Natural killer cell (primary cell): ENCODE measurements around the gene NBEAL2. TPM values are rescaled to one million over a fixed set of nuclear protein-coding genes. Genes with fewer than 3 reads are reported as not detected.
A peak's percentile ranks its signal among the peaks of the same experiment; 100 is the strongest.

ENCODE experiments used
- ATAC-seq, 3 donors: fragments of 150-1000 bp in 2 of 3; fragments of 200-7000 bp in 1 of 3; cut with Tn5 transposase; 1 replicate in 1 of 3; 2 replicates in 2 of 3; pipeline ENCODE4 v1.10.0; 2021; ENCODE audit warnings: mild to moderate bottlenecking in 2 of 3, moderate library complexity in 2 of 3
- DNase-seq, 2 donors: peaks; one replicate each; pipeline versions ENCODE4 v3.0.0 to v3.0.0-alpha.2; 2013 to 2021; ENCODE audit warnings: mixed read lengths in 1 of 2
- H3K27ac ChIP-seq: one replicate; pipeline ENCODE4 v1.5.1; 2013; ENCODE audit warnings: mild to moderate bottlenecking, low read length
- H3K27me3 ChIP-seq: one replicate; pipeline ENCODE4 v1.6.1; 2013; ENCODE audit warnings: low read length; ENCODE audit not compliant: control insufficient read depth, insufficient read depth
- H3K36me3 ChIP-seq: one replicate; pipeline ENCODE4 v1.6.1; 2013; ENCODE audit warnings: low read length; ENCODE audit not compliant: control insufficient read depth, insufficient read depth
- H3K4me1 ChIP-seq: one replicate; pipeline ENCODE4 v1.6.1; 2013; ENCODE audit warnings: low read length; ENCODE audit not compliant: control insufficient read depth, insufficient read depth
- H3K4me3 ChIP-seq: one replicate; pipeline ENCODE4 v1.5.1; 2013; ENCODE audit warnings: low read length
- H3K9me3 ChIP-seq: one replicate; pipeline ENCODE4 v1.6.1; 2013; ENCODE audit warnings: low read length; ENCODE audit not compliant: control insufficient read depth, insufficient read depth
- H3K27ac Mint-ChIP-seq, 2 donors: one replicate each; pipeline ENCODE4 v1.8.0; 2022; ENCODE audit warnings: mild to moderate bottlenecking in 2 of 2, mixed read lengths in 2 of 2, moderate library complexity in 1 of 2
- H3K27me3 Mint-ChIP-seq, 2 donors: one replicate each; pipeline ENCODE4 v1.8.0; 2022; ENCODE audit warnings: low read depth in 2 of 2, mixed read lengths in 2 of 2
- H3K36me3 Mint-ChIP-seq: one replicate; pipeline ENCODE4 v1.8.0; 2022; ENCODE audit warnings: mixed read lengths
- H3K4me1 Mint-ChIP-seq, 2 donors: one replicate each; pipeline ENCODE4 v1.8.0; 2022; ENCODE audit warnings: mixed read lengths in 2 of 2
- H3K4me3 Mint-ChIP-seq: one replicate; pipeline ENCODE4 v1.8.0; 2022; ENCODE audit warnings: mild to moderate bottlenecking, moderate library complexity, mixed read lengths
- H3K9me3 Mint-ChIP-seq, 2 donors: one replicate each; pipeline ENCODE4 v1.8.0; 2022; ENCODE audit warnings: mixed read lengths in 2 of 2
- CTCF ChIP-seq: fragments of 200-600 bp; IDR thresholded peaks from one replicate; pipeline ENCODE4 v1.8.0; 2022; ENCODE audit warnings: antibody characterized with exemption
- WGBS: methylation state at CpG from one replicate; pipeline ENCODE4 v1.1.7; 2013; ENCODE audit warnings: missing lambda C conversion rate; ENCODE audit not compliant: insufficient coverage; 5-methylcytosine and 5-hydroxymethylcytosine counted together
- intact Hi-C: fragments of 100-400 bp; cut with micrococcal nuclease; formaldehyde crosslinking; loops from one replicate; pipeline ENCODE4 v1.14.2; 2022
- total RNA-seq, 4 donors: library from RNA; stranded (reverse); fragments of 120-200 nt in 1 of 4; gene quantifications; one replicate each; pipeline versions ENCODE4 v1.2.3 to v1.2.4, GENCODE V29; 2013 to 2022

NBEAL2 gene
- total RNA-seq, 3 donors from 2014 or later (not counting 1 experiment from before 2014, with no cell fraction given), result 453 to 536 (median 532) TPM

DNA sequence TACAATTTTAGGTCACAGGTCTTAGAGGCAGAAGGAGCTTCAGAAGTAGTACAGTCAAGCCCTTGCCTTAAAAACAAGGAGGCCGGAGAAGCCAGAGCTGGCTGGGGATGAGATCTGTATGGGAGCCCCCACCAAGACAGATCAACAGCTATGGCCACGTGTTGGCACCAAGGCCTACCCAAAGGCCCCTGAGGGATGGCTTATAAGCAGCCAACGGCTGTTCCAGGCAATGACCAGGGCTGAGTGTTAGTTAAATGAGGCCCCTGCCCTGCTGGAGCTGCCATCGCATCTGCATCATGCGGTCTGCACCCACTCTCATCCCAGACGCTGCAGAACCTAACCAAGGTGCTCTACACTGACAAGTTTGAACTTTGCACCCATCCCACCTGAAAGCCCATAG lies 46.2 kb upstream of the NBEAL2 start:
- Mint-ChIP-seq H3K9me3 (peaks cover 4 to 7% of the 10 kb centered on the region in 2 donors), H3K36me3 (peaks cover 19% of the 10 kb centered on the region), H3K27ac (peak overlapping the region; percentile 88 to 95), H3K4me3 (peak overlapping the region; percentile 9), H3K4me1 (peaks cover 62 to 64% of the 10 kb centered on the region in 2 donors), H3K27me3 (no peaks in the 10 kb centered on the region)
- peaks cover 25% of the 10 kb centered on the region for H3K36me3 ChIP-seq
- H3K4me1 ChIP-seq, result peaks cover 82% of the 10 kb centered on the region
- no peak overlapping the region for H3K4me3 ChIP-seq
- TF ChIP-seq CTCF, result no peak
- DNase-seq, result no peak
- peaks cover 9% of the 10 kb centered on the region for H3K9me3 ChIP-seq
- no peak for ATAC-seq
- no peaks in the 10 kb centered on the region for H3K27me3 ChIP-seq
- peak overlapping the region; percentile 82 for H3K27ac ChIP-seq
- intact Hi-C loops, result no loop called here
- WGBS, result 55% methylated on average over 6 of the region's 6 CpGs

DNA sequence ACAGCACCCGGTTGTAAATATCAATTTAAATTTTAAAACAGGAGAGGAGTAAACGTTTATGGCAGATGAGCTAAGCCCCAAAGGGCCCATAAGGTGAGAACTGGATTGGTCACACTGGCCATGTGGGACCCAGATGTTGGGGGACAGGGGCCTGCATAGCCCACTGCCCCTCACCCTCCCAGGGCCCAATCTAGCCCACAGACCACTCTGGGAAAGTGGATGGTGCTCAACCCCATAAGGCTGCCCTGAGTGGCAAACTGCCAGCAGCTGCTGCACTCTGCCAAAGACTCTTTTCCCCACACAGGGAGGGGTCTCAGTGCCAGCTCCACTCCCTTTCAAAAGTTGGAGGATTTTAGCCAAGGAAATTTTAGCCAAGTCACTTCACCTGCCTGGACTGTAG lies 45.4 kb upstream of the NBEAL2 start:
- Mint-ChIP-seq H3K9me3 (peaks cover under 1 to 1% of the 10 kb centered on the region in 2 donors), H3K36me3 (peaks cover 15% of the 10 kb centered on the region), H3K27ac (no peak overlapping the region), H3K27me3 (no peaks in the 10 kb centered on the region), H3K4me1 (peaks cover 62 to 63% of the 10 kb centered on the region in 2 donors), H3K4me3 (no peak overlapping the region)
- Histone ChIP-seq H3K27me3 (no peaks in the 10 kb centered on the region), H3K9me3 (peaks cover 6% of the 10 kb centered on the region), H3K4me1 (peaks cover 85% of the 10 kb centered on the region), H3K4me3 (no peak overlapping the region), H3K27ac (no peak overlapping the region), H3K36me3 (peaks cover 26% of the 10 kb centered on the region)
- no peak for DNase-seq
- WGBS, result 84% methylated on average over 2 of the region's 2 CpGs
- intact Hi-C loops, result no loop called here
- no peak for TF ChIP-seq CTCF
- ATAC-seq, result no peak

- peaks cover under 1% of the 10 kb centered on the region for H3K9me3 ChIP-seq
- Mint-ChIP-seq H3K4me3 (no peak overlapping the region), H3K9me3 (no peaks in the 10 kb centered on the region), H3K4me1 (peaks cover 63 to 65% of the 10 kb centered on the region in 2 donors), H3K36me3 (peaks cover 13% of the 10 kb centered on the region), H3K27me3 (no peaks in the 10 kb centered on the region), H3K27ac (no peak overlapping the region)
- peaks cover 26% of the 10 kb centered on the region for H3K36me3 ChIP-seq
- no peak overlapping the region for H3K4me3 ChIP-seq
- TF ChIP-seq CTCF, result no peak
- ATAC-seq (no peak), DNase-seq (no peak)
- H3K4me1 ChIP-seq, result peaks cover 85% of the 10 kb centered on the region
- H3K27me3 ChIP-seq, result no peaks in the 10 kb centered on the region
- H3K27ac ChIP-seq, result no peak overlapping the region
- 92% methylated on average over 8 of the region's 8 CpGs for WGBS
- intact Hi-C loops, result no loop called here
Observed at GRCh38 chr3:46934498-46935167, 44.8 kb upstream of the NBEAL2 start.
